ENCODE results near the gene MAP4K3. TPM values are rescaled to one million over a fixed set of nuclear protein-coding genes. Genes with fewer than 3 reads are reported as not detected.
A peak's percentile ranks its signal among the peaks of the same experiment; 100 is the strongest.

Gene MAP4K3
- 10 to 100 TPM; 32.7 to 50.4 (median 39.9) TPM for total RNA-seq
- long read RNA-seq, donor 1, full-length matches to known transcripts = 22 of 30 reads
- long read RNA-seq, donor 1, partial matches to known transcripts = 2 of 30 reads
- long read RNA-seq, donor 1, other reads (novel, unspliced or antisense) = 6 of 30 reads
- long read RNA-seq, donor 2, partial matches to known transcripts = 0 of 1 reads
- long read RNA-seq, donor 2, other reads (novel, unspliced or antisense) = 1 of 1 reads

DNA sequence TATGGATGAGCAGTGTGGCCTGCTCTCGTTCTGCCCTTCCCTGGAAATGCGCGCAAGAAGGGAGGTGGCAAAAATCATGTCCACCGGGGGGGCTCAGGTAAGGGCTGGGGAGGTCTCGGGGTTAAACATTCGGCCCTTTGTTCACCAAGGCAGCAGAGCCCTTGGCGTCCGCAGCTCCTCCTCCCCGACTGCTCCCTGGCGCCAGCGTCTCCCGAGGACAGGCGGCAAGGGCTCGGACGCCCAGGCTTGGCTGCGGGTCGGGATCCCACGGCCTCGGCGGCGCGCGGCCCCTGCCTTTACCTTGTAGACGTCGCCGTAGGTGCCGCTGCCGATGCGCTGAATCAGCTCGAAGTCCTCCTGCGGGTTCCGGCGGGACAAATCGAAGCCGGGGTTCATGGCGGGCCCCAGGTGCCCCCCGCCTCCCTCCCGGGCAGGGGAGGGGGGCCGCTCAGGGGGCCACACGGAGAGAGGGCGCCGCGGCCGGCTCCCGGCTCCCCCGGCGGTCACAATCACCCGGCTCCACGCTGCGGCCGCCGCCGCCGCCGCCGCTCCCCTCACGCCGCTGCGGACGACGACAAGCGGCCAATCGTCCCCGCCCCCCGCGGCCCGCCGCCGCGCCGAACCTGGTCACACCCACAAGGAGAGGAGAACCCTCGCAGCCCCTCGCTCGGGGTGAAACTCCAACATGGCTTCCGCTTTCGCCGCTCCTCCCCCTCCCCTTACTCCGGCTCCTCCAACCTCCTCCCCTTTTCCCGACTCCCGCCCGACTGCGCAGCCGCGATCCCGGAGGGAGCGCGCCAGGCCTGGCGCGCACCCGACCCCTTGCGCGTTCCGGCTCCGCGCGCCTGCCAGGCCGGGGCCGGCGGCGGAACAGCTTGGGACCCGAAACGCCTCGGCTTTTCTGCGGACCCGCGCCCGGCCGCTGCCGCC, at the start of gene MAP4K3:
TSS of gene MAP4K3 (minus strand) at position 694 of the 930 bp plus-strand sequence. CDS start at position 396, 298 bp downstream.
- Histone ChIP-seq H3K4me1 (ENCODE audit: low read depth) (peaks cover 20% of the 10 kb centered on the region), H3K9me3 (no peaks in the 10 kb centered on the region), H3K36me3 (ENCODE audit: low read depth) (no peaks in the 10 kb centered on the region), H3K4me3 (peak within 1 kb of the TSS; percentile 66)
- ATAC-seq (peak; percentile 92), DNase-seq (peak; percentile 92 to 96 (median 94))
- TF ChIP-seq, protein P1, sequence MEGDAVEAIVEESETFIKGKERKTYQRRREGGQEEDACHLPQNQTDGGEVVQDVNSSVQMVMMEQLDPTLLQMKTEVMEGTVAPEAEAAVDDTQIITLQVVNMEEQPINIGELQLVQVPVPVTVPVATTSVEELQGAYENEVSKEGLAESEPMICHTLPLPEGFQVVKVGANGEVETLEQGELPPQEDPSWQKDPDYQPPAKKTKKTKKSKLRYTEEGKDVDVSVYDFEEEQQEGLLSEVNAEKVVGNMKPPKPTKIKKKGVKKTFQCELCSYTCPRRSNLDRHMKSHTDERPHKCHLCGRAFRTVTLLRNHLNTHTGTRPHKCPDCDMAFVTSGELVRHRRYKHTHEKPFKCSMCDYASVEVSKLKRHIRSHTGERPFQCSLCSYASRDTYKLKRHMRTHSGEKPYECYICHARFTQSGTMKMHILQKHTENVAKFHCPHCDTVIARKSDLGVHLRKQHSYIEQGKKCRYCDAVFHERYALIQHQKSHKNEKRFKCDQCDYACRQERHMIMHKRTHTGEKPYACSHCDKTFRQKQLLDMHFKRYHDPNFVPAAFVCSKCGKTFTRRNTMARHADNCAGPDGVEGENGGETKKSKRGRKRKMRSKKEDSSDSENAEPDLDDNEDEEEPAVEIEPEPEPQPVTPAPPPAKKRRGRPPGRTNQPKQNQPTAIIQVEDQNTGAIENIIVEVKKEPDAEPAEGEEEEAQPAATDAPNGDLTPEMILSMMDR (IDR thresholded peaks at IDR 0.05) = no peak
- intact Hi-C loops (cut with DNase I, micrococcal nuclease) = no loop called here

DNA sequence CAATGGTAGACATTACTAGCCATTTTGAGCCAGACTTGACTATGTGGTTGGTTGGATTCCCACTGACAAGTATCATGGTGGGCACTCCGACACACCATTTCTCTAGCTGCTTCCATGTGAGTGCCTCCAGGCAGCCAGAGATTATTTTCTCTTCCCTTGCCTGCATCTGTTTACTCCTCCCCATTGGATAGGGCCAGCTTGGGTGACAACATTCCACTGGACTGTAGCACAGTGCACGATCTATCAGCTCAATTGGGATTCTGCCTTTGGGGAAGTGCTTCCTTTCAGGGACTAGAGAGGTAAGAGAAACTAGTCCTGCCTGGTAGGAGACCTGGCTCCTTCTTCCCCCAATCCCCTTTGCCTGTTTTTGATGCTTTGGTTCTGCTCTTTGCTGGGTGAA, 49.0 kb upstream of the MAP4K3 start:
- no peak overlapping the region for H3K4me3 ChIP-seq
- TF ChIP-seq, protein P1 (IDR thresholded peaks at IDR 0.05) = no peak
- ATAC-seq (no peak), DNase-seq (no peak)
- no peaks in the 10 kb centered on the region for H3K36me3 ChIP-seq (ENCODE audit: low read depth)
- no peaks in the 10 kb centered on the region for H3K9me3 ChIP-seq
- intact Hi-C loops (cut with DNase I, micrococcal nuclease) = no loop called here
- no peaks in the 10 kb centered on the region for H3K4me1 ChIP-seq (ENCODE audit: low read depth)

DNA sequence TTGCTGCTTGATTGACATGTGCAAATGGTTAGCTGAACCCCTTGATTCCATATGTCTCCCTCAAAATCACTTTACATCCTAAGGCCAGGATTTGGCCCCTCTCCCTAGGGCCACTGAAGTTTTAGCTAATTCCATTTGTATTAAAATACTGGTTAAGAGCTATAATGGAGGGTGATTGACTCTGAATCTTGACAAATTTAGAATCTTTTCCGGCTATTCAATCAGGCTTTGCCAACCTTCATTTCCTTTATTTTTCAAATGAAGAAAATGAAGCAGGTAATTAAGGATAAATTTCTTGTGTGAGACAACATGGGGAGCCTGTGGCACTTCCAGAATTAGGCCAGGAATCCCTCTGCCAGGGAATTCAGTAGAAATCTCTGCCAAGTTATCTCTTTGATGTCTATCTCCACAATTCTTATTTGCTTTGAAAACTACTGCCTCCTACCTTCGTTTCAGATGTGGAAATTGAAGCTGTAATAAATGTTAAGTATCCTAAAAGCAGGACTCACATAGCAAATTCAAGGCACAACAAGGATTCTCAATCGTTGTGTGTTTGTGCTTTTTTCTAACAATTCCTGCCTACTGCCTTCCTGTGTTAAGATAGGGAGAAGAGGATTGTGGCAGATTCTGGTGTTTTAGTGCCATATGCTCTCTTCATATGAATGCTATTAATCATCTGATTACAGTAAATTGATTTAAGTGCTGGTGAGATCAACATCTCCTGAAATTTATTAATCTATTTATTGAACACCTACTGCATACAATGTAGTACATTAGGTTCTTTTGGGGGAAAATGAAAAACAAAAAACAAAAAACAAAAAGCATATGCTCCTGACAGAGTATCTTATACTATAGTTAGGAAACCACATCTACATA, 47.8 kb upstream of the MAP4K3 start:
- no peaks in the 10 kb centered on the region for H3K36me3 ChIP-seq (ENCODE audit: low read depth)
- no peaks in the 10 kb centered on the region for H3K4me1 ChIP-seq (ENCODE audit: low read depth)
- no peaks in the 10 kb centered on the region for H3K9me3 ChIP-seq
- DNase-seq = no peak
- no peak for ATAC-seq
- H3K4me3 ChIP-seq = no peak overlapping the region
- intact Hi-C loops (cut with DNase I, micrococcal nuclease) = no loop called here
- TF ChIP-seq, protein P1 (IDR thresholded peaks at IDR 0.05) = no peak

DNA sequence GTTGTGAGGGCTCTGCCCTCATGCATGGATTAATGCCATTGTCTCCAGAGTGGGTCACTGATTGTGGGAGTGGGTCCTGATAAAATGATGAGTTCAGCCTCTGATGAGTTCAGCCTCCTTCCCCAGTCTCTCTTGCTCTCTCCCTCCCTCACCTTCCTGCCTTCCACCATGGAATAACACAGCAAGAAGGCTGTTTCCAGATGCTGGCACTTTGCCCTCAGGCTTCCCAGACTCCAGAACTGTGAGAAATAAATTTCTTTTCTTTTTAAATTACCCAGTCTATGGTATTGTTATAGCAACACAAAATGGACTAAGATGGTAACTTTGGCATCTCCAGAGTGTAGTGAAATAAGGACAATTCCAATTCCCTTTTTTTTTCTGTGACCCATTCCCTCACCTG, 47.1 kb upstream of the MAP4K3 start:
- DNase-seq (no peak), ATAC-seq (no peak)
- no peaks in the 10 kb centered on the region for H3K36me3 ChIP-seq (ENCODE audit: low read depth)
- H3K4me1 ChIP-seq (ENCODE audit: low read depth) = no peaks in the 10 kb centered on the region
- intact Hi-C loops (cut with DNase I, micrococcal nuclease) = no loop called here
- TF ChIP-seq, protein P1 (IDR thresholded peaks at IDR 0.05) = no peak
- no peak overlapping the region for H3K4me3 ChIP-seq
- H3K9me3 ChIP-seq = no peaks in the 10 kb centered on the region

DNA sequence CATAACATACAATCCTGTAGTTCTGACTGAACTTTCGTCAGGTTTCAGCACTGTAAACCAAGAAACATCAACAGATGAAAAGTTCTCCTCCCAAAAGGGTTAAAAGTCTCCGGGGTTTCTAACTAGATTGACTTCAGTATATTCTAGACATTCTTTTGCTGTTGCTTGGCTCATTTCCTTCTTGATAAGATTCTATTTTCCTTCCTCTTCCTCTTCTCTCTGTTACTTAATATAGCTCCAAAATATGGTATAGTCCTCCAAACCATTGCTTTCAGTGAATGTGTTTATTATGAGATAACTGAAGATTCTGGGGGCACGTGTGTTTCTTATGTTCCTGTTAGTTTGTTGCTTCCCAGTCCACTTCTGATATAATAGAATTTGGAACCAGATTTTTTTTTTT, 46.4 kb upstream of the MAP4K3 start:
- DNase-seq (no peak), ATAC-seq (no peak)
- no peaks in the 10 kb centered on the region for H3K9me3 ChIP-seq
- intact Hi-C loops (cut with DNase I, micrococcal nuclease) = no loop called here
- H3K4me3 ChIP-seq = no peak overlapping the region
- no peaks in the 10 kb centered on the region for H3K36me3 ChIP-seq (ENCODE audit: low read depth)
- TF ChIP-seq, protein P1 (IDR thresholded peaks at IDR 0.05) = no peak
- H3K4me1 ChIP-seq (ENCODE audit: low read depth) = no peaks in the 10 kb centered on the region
